Cerebellar nuclear complex (tissue), 1 donor: Measurements from ENCODE around the gene ERG.

ENCODE experiments used
- DNase-seq, 2 experiments: peaks; one replicate each; lab custom pipeline; 2025; lab: John Stamatoyannopoulos, UW

ERG gene

DNA sequence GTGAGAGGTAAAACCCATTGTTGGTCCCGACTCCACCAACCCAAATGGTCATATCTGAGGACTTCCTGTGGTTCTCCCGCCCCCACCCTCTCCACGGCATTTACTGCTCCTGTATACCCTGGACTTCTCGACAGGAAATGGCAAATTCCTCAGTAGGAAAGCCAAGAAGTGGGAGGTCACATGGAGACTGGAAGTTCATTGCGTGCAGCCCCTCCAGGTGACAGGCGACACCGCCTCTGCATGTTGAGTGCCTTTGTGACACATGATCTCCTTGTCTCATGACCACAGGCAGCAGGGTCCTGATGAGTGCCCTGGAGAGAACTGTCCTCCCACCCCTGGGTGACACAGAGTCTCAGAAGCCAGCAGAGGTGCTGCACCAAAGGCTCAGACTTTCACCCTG is 24.2 kb downstream of the ERG start:
- DNase-seq = no peak

DNA sequence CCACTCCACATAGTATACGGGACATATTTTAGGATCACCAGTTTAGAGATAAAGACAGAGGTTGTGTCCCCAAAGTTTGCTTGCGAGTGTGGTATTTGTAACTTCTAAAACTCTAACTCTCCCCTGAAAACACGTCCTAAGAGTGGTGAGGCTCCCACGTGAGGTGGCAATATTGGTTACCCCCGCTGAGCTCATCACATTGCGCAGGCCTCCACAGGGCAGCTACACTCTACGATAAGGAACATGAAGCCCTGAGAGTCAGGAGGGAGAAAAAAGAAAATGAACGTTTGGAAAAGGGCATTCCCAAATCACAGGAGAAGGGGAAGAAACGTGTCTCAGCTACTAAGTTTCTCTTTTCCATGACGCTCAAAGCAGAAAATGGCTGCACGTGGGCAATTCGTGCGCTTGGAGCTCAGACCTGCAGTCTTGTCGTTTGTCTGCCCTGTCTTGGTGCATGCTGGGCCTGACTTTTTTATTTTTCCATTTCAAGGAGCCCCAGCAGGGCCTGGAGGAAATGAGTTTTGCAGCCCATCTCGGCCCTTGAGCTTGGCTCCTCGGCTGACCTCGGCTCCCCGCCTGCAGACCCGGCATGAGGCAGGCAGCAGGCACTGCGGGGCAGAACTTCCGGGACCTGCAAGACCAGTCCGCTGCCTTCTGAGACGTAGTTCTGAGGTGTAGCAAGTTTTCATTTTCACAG is 25.7 kb downstream of the ERG start:
- no peak for DNase-seq

DNA sequence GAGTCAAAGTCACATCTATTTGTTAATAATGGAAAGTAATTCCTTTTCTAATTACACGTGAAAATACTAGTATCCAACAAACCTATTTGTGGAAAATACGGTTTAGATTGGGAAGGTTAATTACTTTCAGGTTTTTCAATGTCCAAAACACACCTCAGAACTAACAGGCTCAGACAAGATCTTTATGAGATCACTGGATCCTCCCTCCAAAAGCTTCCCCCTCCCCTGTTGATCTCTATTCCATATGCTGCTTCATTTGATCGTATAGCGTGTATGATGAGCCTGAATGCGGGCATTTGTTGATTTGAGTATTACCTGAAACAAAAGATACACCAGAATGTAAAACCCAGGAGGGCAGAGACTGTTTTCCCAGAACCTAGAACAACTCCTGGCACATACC is 26.5 kb downstream of the ERG start:
- no peak for DNase-seq

DNA sequence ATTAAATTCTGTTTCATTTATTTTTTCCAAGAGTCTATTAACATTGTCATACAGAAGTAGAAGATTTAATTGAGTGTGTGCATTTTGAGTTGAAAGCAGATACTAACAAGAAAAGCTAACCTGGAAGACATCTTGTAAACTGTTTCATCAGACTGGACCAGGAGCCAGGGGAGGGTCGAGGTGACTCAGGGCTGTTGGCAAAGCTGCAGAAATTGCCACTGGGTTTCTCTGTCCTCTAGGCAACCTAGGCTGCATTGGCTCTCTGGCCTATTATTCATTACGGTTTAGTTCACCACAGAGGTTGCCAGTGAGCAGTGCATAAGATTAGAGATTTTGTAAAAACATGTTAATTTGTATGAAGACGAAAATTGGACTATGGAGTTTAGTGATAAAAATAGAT is 27.5 kb downstream of the ERG start:
- no peak for DNase-seq

DNA sequence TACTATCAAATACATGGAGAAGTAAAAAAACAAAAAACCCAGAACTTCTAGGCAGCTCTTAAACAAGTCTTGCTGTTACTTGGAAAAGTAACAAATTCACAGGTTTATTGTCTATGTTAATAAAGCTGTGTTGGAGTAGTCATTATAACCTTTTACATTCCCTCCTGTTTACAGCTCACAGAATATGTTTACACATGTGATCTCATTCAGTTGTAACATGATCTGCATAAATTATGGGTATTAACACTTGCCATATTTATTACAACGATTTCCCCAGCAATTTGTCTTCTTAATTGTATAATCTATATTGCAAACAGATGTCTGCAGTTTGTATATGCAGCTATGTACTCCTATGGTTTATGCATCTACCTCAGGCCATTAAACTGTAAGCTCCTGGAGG is 28.6 kb downstream of the ERG start:
- DNase-seq = no peak

DNA sequence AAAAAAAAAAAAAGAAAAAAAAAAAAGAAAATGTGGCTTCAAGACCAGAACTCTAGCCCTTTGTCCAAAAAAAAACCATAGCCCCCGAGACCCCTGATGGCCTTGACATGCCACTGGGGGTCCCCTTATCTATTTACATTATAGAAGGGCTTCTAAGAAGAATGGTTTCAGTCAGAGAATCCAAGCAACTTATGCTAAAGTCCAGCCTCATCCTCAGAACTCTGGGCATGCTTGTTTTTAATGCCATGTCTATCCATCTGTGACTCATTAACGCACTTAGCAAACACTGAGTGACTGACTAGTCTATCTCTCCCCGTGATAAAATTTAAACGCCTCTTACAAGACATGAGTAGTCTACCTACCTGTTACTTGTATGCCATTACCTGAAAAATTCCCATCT is 29.3 kb downstream of the ERG start:
- no peak for DNase-seq

DNA sequence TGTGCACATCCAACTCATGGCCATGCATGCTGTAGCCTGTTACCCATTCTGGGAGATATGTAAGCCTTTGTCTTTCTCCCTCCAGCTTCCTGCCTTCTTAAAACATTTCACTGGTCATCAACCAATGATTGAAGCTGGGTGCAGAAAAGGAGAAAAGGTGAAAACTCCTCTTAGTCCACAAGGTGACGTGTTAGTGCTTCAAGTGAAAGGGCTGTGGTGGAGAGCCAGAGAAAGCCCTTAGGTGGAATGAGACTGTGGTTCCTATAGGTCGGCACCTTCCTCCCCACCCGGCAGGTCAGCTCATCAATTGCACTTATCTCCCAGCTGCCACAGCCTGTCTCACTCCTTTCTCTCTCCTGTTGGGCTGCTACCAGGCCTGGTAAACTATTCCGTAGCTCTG is 30.4 kb downstream of the ERG start:
- no peak for DNase-seq

DNA sequence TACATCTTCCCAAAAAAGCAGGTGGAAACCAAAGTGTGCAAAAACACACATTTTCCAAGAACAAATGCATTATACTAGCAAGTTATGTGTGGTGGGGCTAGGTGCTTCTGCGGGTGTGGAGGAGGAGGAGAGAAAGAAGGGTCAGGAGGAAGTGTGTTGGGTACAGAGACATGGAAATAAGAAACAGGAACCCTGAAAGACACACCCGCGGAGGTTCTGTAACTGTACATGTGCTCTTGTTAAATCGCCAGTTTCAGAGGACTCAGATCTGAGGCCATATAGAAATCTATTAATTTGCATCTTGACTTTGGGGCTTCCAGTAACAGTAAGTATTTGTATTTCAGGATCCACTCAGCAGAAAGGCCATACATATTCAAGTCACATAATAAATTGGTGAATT is 30.9 kb downstream of the ERG start:
- DNase-seq = no peak

DNA sequence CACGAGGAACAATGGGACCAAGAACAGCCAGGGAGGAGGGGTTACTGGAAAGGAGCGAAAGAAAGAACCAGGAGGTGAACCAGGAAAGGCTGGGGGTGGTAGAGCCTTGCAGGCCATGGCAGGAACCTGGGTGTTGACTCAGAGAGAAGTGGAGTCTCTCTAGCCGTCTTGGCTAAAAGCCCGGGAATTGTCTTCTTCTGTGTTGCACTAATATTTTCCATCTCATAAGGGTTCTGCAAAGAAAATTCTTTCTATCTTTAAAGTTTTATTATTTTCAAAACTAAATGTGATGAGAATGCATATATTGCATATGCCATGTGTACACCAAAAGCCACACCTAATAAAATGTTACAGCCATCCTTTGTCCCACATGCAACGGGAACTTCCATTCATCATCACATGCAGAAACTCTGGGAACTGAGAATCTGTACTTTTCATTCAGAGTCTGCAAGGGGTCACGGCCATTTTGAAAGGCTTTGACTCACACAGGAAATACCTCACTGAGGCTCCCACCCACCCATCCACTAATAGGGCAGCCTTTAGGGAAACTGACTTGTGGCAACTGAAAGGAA is 38.0 kb downstream of the ERG start:
- no peak for DNase-seq

DNA sequence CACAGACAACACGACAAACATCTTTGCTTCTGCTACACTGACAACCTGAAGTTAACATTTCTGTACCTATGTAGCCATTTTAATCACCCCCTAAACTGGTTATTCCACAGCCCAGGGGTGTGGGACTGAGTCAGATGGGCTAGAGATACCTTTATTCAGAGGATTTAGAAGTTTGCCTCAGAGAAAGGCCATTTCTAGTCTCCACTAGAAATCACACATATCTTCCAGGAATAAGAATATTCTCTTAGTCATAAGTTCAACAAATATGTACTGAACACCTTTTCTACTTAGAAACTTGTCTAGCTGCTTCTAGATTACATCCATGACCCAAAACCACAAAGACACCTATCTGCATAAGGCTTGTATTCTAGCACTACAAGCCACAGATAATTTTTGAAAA is 38.8 kb downstream of the ERG start:
- no peak for DNase-seq

DNA sequence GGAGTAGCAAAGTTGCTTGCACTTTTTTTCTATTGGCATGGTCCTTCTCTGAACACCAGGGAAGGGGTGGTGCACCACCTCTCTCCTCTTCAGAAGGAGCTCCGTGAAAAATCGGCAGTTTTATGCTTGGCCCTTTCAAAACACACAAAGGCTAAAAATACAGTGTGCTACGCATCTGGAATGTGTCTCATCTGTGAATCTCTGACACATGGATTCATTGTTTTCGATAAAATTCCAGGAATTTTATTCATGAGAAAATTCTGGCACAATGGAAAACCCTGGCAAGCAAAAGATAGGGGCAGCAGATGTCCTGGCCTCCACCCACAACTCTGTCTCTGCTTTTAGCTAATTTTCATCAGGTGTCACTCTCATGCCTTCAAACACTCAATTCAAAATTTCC is 42.9 kb downstream of the ERG start:
- DNase-seq = no peak

DNA sequence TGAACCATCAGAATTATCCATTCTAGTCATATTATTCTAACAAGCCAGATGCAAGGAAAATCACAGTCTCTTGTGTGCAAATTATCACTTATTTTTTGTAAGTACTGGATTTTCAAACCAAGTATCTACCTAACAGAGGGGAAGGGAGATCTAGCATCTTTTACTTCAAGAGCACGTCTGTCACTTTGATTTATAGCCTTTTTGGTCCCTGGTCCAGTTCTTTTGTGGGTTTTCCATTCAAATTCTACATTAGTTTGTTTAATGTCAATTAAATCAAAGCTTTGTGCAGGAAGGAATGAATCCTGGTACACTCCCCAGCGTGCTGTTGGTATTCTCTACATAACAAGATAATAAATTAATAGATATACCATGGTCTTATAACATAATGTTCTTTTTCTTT is 43.6 kb downstream of the ERG start:
- DNase-seq = no peak

DNA sequence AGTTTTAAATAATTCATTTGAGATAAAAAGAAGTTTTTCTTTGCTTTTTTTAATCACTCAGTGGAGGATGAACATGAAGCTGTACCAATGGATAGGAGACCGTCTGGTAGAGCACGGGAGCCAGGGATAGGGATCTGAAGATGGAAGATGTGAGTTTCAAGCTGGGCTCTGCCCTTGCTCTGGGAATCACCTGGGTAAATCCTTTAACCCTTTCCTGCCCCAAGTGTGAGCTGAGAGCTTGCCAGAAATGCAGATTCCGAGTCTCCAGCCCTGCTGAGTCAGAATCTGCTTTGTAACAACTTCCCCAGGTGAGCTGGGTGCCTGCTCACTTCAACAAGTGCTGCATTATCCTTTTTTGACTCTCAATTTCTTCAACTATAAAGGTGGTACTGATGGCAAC is 44.1 kb downstream of the ERG start:
- DNase-seq = no peak

DNA sequence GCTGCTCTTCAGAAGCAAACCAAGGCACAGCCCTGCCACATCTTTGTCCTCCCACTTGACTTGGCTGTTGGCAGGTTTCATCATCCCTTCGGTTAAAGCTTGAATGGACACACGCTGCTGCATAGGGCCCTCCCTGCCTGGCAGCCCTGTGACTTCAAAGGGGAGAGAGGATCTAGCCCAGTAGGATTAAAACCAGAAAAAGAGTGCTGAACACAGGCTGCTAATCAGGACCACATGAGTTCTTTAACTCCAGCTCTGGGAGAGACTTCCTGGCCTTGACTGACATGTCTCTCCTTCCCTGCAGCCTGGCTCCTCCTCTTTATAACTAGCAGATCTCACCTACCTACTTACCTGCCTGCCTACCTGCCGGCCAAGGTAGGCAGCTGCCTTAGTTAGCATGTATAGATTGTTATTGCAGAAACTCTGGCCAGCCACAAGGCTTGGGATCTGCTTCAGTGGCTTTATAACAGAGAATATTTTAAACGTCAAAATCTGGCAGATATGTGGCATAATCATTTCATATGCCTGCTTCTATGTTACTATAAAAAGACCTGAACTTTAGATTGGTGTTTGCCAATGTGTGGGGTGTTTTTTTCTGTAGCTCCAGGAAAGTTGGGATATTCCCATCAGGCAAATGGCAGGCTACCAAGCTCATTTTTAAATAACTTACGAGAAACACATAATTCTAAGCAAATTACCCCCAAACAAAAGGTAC is 49.4 kb downstream of the ERG start:
- no peak for DNase-seq

DNA sequence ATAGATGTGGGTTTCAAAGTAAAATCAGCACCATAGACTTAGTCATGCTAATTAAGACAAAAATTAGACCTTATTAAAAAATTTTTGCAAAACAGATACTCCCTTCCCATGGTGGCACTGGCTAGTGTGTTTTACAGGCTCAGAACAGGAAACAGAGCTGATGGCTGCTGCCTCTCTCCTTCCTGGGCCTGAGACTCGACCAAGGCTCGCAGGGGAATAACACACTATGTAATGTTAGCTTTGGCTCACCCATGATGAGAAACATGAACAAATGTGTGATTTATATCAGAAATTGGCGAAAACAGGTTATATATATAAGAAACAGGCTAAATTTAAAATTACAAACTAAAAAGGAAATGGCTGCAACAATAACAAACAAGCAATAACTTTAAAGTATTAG is 50.7 kb downstream of the ERG start:
- DNase-seq = no peak

DNA sequence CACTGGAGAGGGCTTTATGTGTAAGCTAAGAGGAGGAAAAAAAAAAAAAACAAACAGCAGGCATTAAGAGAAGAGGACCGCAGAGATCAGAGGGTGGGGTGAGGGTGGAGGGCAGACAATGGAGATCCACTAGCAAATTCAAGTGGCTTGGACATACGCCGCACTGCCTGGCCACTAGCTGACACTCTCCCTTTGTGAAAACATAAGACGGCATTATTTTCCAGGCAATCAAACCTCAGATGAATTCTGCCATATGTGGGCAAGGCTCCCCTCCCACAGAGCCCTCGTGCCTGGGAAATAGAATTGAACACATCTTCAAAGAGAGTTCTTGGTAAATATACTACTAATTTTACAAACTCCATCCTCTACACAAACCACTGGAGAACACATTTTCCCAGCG is 53.6 kb downstream of the ERG start:
- DNase-seq = no peak

DNA sequence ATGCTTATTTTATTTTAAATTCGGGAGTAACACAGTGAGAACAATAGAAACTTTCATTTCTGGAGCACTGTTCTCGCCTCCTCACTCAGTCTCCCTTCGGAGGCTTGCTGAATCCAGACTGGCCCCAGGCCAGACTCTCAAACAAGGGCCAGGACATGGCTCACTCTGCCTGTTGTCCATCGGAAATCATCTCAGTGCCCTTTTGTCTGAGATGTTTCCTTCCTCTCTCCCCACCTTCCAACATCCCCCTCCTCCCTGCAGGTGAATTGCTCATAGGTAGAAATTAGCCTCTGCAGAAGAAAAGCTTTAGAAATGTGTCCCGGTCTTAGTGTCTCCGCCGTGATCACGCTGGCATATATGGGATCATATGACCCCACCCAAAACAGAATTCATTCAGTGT is 55.2 kb downstream of the ERG start:
- DNase-seq = no peak

DNA sequence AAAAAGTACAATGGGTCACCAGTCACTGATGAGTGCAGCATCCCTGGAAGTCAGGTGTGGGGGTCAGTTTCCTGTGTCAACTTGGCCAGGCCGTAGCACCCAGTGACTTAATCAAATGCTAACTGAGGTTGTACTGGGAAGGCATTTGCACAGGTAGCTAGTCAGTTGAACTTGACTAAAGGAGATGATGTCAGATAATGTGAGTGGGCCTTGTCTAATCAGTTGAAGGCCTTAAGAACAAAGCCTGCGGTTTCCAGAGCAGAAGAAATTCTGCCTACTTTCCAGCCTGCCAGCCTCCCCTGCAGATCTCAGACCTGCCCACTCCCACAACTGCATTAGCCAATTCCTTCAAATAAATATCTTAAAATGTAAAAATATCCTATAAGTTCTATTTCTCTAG is 57.1 kb downstream of the ERG start:
- DNase-seq = no peak

DNA sequence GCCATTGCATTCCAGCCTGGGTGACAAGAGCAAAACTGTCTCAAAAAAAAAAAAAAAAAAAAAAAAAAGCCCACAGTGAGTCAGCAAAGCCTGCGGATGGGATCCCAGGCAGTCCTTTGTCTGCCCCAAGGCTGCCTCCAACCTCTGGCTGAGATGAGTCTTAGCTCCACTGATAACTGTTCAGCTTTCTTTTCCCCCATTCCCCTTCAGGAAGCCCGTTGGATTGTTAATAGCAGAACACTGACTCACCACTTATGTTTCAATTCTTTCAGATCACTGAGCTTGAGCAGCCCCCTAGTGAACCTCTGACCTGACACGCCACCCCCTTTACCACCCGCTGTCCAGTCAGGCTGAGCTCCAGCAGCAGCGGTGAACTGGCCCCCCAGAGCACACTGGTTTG is 57.5 kb downstream of the ERG start:
- DNase-seq = no peak

DNA sequence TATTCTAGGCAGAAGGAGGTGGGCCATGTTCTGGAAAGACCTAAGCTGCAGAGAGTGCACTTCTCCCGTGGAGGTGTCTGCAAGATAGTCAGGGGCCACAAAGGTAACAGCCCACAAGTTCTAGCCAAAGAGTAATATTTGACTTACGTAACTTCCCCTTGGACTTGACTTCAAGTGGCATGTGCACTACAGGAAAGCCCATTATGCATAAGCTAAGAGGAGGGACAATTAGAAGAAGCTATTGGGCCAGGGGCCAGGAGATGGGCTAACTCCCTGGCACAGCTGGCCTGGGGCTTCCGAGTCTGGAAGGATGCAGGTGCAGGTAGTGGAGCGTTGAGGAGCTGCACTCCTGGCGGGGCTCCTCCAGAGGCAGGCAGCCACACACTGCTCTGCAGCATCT is 58.3 kb downstream of the ERG start:
- DNase-seq = no peak

DNA sequence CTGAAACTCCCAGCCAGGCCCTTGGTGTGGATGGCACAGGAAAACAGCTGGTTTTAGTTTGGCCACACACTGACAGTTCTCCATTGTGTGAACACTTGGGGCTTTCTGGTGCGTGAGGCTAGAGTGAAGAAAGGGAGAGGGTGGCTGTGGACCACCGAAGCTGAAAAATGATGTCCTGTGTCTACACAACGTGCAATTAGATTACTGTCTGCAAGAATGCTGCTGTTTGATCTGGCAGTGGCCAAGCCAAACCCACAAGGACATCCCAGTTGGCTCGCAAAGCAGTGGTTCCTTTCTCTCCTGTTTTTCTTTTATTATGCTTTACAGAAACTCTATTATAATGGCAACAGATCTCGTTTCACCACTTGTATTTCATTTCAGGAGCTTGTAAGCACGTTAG is 58.9 kb downstream of the ERG start:
- no peak for DNase-seq

DNA sequence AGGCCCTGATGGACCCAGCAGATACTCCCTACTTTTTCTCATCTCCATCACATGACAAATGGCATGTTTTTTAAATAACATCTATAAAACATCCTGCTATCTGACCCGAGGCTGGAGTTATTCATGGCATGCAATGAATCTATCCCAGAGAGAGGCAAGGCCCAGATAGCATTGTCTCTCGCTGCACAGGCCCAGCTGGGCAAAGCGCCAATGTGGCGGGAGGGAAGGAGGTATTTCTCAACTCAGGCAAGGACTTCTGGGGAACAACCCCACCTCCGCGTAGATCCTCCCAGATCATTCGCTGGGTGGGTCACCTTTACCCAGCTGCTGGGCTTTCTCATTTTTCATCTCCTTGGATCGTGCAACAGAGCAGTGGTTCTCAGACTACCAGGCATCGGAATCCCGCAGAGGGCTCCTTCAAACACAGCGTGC is 59.8 kb downstream of the ERG start:
- no peak for DNase-seq

DNA sequence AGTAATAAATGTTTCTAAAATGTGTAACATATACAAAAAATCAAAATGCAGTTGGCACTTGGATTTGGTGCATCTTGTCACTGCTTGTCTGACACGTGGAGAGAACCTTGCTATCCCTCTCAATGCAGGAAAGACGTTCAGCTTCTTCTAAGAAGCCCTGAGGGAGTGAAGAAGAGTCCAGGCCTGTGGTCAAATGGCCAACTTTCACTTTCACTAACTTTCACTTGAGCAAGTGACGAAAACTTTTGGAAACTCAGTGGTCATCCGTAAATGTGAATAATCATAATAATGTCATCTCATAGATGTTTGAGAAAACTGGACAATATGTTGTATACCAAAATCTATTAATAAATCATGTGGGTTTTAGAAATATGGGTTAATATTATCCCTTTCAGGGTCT is 61.9 kb downstream of the ERG start:
- no peak for DNase-seq
